ENCODE results near the gene CSGALNACT2. TPM values are rescaled to one million over a fixed set of nuclear protein-coding genes. Genes with fewer than 3 reads are reported as not detected.

Gene CSGALNACT2
- total RNA-seq, 1 donor from 2014 or later, result 24.7 TPM

DNA sequence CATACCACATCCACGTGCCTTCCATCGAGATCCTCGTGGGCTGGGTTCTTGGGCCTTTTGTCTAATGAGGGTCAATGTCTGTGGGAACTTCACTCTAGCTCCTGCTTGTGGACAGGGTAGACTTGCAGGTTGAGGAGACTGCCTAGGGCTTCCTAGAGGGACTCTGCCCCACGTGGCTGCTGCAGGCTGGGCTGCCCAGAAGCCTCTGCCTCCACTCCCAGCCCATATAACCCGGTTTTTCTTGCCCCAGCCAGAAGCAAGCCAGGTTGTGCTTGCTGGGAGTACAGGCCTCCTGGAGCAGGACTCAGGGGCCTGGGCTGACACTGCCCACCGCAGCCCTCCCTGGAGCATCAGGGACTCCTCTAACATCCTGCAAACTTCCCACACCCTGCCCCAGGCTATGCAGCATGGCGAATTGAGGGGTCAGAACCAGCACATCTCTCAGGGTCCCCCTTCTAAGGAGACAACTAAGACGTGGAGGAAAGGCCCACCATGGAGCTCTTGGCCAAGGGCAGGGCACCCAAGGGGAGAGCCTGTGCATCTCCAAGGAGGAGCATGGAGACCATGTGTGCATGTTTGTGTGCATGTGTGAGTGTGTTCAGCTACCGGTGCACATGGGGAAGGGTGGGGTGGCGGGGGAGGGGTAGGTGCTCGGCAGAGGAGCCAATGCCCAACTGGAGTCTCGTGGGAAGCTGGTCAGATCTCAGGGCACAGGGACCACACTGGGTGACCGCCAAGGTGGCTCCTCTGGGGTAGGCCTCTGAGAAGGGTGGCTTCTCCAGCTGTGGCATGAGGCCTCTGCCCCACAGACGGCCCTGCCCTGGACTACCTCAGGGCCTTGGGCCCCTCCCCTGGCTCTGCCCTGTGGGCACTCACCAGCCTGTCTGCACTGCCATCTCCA lies 66.0 kb downstream of the CSGALNACT2 start:
- H3K4me3 Mint-ChIP-seq, result no peak overlapping the region
- no peak overlapping the region for H3K27ac Mint-ChIP-seq
- DNase-seq, result no peak
- H3K4me1 Mint-ChIP-seq, result peaks cover 6% of the 10 kb centered on the region
- H3K9me3 Mint-ChIP-seq, result no peaks in the 10 kb centered on the region
- no peaks in the 10 kb centered on the region for H3K36me3 Mint-ChIP-seq (ENCODE audit: low read depth)
- no peaks in the 10 kb centered on the region for H3K27me3 Mint-ChIP-seq
- intact Hi-C loops (cut with micrococcal nuclease), result loop anchor here (2.0 kb wide), 2 partner anchors 145 to 259 kb away; no protein-coding TSS in a partner anchor

GRCh38 chr10:43204943-43205671 lies 66.9 kb downstream of the CSGALNACT2 start:
- Mint-ChIP-seq H3K9me3 (no peaks in the 10 kb centered on the region), H3K36me3 (ENCODE audit: low read depth) (no peaks in the 10 kb centered on the region), H3K4me3 (no peak overlapping the region), H3K27ac (no peak overlapping the region), H3K27me3 (no peaks in the 10 kb centered on the region), H3K4me1 (peaks cover 6% of the 10 kb centered on the region)
- DNase-seq, result peak; percentile 84
- intact Hi-C loops (cut with micrococcal nuclease), result loop anchor here (2.0 kb wide), 2 partner anchors 144 to 258 kb away; no protein-coding TSS in a partner anchor

GRCh38 chr10:43205681-43206390 lies 67.6 kb downstream of the CSGALNACT2 start:
- H3K9me3 Mint-ChIP-seq, result no peaks in the 10 kb centered on the region
- H3K27ac Mint-ChIP-seq, result no peak overlapping the region
- no peak overlapping the region for H3K4me3 Mint-ChIP-seq
- H3K4me1 Mint-ChIP-seq, result peaks cover 6% of the 10 kb centered on the region
- H3K27me3 Mint-ChIP-seq, result no peaks in the 10 kb centered on the region
- intact Hi-C loops (cut with micrococcal nuclease), result loop anchor here (2.0 kb wide), 2 partner anchors 143 to 257 kb away; no protein-coding TSS in a partner anchor
- no peaks in the 10 kb centered on the region for H3K36me3 Mint-ChIP-seq (ENCODE audit: low read depth)
- DNase-seq, result no peak

DNA sequence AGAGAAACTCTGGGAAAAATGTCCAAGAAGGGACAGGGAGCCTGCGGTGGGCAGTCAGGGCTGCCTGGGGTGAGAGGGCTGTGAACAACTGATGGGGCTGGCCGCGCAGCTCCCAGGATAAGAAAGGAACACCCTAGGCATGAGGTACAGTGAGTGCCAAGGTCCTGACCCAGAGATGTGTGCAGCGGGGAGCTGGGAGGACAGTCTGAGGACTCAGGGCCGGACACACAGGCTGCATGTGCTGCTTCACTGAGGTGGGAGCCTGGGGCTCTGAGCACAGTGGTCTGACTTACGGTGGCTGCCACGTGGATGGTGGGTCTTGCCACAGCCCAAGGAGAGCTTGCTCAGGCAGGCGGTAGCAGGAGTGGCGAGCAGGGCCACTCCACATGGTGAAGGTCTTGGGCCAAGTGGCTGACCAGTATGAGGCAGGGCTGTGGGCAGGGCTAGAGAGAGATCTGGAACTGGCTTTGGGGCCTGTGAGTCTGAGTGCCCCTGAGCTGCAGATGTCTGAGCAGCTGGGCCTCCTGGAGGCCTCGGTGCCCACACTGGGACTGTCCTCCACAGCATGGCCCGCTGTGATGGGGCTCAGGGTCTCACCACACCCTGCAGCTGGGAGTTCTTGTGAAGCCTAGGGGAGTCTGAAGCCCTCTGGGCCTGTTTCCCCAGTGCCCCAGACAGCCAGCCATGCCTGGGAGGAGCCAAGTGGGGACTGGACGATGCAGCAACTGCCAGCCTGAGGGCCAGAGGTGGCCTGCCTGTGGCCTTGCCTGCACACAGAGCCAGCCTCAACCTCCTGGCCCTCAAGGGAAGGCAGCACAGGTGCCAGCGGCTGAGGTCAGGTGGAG lies 68.4 kb downstream of the CSGALNACT2 start:
- H3K4me1 Mint-ChIP-seq, result peaks cover 6% of the 10 kb centered on the region
- no peaks in the 10 kb centered on the region for H3K27me3 Mint-ChIP-seq
- H3K4me3 Mint-ChIP-seq, result no peak overlapping the region
- H3K9me3 Mint-ChIP-seq, result no peaks in the 10 kb centered on the region
- no peaks in the 10 kb centered on the region for H3K36me3 Mint-ChIP-seq (ENCODE audit: low read depth)
- no peak overlapping the region for H3K27ac Mint-ChIP-seq
- intact Hi-C loops (cut with micrococcal nuclease), result no loop called here
- no peak for DNase-seq

- H3K27me3 Mint-ChIP-seq, result no peaks in the 10 kb centered on the region
Observed at GRCh38 chr10:43208147-43209073, 70.2 kb downstream of the CSGALNACT2 start.

DNA sequence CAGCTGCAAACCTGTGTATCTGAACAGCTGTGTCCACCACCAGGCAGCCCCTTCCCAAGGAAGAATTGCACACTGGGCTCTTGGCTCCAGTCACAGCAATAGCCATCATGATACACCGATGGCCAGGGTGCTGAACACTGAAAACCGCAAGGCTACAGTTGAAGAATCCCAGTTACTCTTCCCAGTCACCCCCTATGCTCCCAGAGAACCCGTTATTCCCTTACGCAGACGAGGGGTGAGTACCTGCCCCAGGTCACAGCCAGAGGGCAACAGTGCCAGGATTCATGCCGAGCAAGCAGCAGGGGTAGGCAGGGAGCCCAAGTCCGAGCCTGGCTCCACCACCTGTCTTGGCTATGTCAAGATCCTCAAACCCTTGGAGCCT lies 70.8 kb downstream of the CSGALNACT2 start:
- Mint-ChIP-seq H3K4me3 (no peak overlapping the region), H3K4me1 (peaks cover 2% of the 10 kb centered on the region), H3K27me3 (no peaks in the 10 kb centered on the region), H3K27ac (no peak overlapping the region), H3K9me3 (no peaks in the 10 kb centered on the region), H3K36me3 (ENCODE audit: low read depth) (no peaks in the 10 kb centered on the region)
- intact Hi-C loops (cut with micrococcal nuclease), result no loop called here
- DNase-seq, result no peak

More at GRCh38 chr10:43208147-43209073, 70.2 kb downstream of the CSGALNACT2 start:
- Mint-ChIP-seq H3K4me1 (peaks cover 2% of the 10 kb centered on the region), H3K27ac (no peak overlapping the region), H3K4me3 (no peak overlapping the region), H3K36me3 (ENCODE audit: low read depth) (no peaks in the 10 kb centered on the region), H3K9me3 (no peaks in the 10 kb centered on the region)
- DNase-seq, result no peak
- intact Hi-C loops (cut with micrococcal nuclease), result no loop called here

DNA sequence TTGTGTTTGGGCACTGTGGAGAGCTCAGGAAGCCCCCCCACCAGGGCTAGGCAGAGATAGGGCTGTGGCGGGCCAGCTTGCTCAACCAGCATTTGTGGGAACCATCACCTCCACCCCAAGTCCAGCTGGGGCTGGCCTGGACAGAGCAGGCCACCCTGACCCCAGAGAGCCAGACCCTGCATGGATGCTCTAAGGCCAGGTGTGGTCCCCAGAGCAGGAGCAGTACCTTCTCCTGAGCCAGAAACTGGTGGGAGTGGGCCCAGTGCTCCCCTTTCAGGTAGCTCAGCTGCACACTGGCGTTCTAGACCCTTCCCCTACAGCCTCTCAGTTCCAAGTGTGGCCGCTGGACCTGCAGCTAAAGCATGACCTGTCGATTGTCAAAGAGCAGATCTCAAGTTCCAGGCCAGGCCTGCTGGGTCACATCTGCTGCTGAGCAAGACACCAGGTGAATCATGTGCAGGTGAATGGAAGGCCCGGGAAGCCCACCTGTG lies 71.5 kb downstream of the CSGALNACT2 start:
- no peak for DNase-seq
- no peaks in the 10 kb centered on the region for H3K36me3 Mint-ChIP-seq (ENCODE audit: low read depth)
- no peaks in the 10 kb centered on the region for H3K27me3 Mint-ChIP-seq
- H3K4me3 Mint-ChIP-seq, result no peak overlapping the region
- H3K27ac Mint-ChIP-seq, result no peak overlapping the region
- H3K9me3 Mint-ChIP-seq, result no peaks in the 10 kb centered on the region
- intact Hi-C loops (cut with micrococcal nuclease), result no loop called here
- peaks cover 2% of the 10 kb centered on the region for H3K4me1 Mint-ChIP-seq

GRCh38 chr10:43210556-43210955 lies 72.3 kb downstream of the CSGALNACT2 start:
- H3K9me3 Mint-ChIP-seq, result no peaks in the 10 kb centered on the region
- intact Hi-C loops (cut with micrococcal nuclease), result no loop called here
- H3K27ac Mint-ChIP-seq, result no peak overlapping the region
- H3K4me3 Mint-ChIP-seq, result no peak overlapping the region
- no peaks in the 10 kb centered on the region for H3K36me3 Mint-ChIP-seq (ENCODE audit: low read depth)
- no peak for DNase-seq
- no peaks in the 10 kb centered on the region for H3K4me1 Mint-ChIP-seq
- H3K27me3 Mint-ChIP-seq, result no peaks in the 10 kb centered on the region

- intact Hi-C loops (cut with micrococcal nuclease), result no loop called here
- DNase-seq, result no peak
- H3K4me1 Mint-ChIP-seq, result no peaks in the 10 kb centered on the region
Observed at GRCh38 chr10:43211030-43211429, 72.8 kb downstream of the CSGALNACT2 start.

GRCh38 chr10:43211431-43212042 lies 73.3 kb downstream of the CSGALNACT2 start:
- no peaks in the 10 kb centered on the region for H3K4me1 Mint-ChIP-seq
- H3K27me3 Mint-ChIP-seq, result no peaks in the 10 kb centered on the region
- H3K27ac Mint-ChIP-seq, result no peak overlapping the region
- no peaks in the 10 kb centered on the region for H3K9me3 Mint-ChIP-seq
- intact Hi-C loops (cut with micrococcal nuclease), result no loop called here
- no peak overlapping the region for H3K4me3 Mint-ChIP-seq
- no peaks in the 10 kb centered on the region for H3K36me3 Mint-ChIP-seq (ENCODE audit: low read depth)
- DNase-seq, result no peak

More at GRCh38 chr10:43211030-43211429, 72.8 kb downstream of the CSGALNACT2 start:
- H3K4me3 Mint-ChIP-seq, result no peak overlapping the region
- H3K36me3 Mint-ChIP-seq (ENCODE audit: low read depth), result no peaks in the 10 kb centered on the region
- no peaks in the 10 kb centered on the region for H3K27me3 Mint-ChIP-seq
- H3K27ac Mint-ChIP-seq, result no peak overlapping the region
- no peaks in the 10 kb centered on the region for H3K9me3 Mint-ChIP-seq

DNA sequence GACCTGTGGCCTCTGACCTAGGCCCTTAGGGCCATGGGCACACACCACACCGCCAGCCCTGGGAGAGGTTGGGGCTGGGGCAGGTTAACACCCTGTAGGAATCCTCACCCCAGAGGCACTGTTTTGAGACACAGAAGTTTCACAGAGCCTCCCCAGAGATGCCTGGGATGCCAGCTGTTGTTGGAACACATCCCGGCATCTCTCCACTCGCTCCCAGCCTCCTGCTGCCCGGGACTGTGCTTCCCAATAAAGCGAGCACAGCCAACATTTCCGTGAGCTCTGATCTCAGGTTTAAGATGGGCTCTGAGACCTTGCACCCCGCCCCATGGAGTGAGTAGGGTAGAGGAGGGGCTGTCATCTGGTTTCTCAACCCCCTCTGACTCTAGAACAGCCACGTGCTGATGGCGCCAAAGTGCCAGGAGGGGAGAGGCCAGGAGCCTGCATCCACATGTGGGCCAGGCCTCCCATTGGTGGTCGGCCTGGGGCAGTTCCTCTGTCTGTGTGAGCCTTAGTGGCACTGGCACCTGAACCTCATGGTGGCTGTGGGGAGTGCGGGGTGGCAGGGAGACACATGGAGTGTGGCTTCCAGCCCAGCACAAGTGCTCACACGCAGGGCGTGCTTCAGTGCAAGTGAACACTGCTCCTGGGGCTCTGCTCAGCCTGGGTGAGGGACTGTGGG lies 73.9 kb downstream of the CSGALNACT2 start:
- no peaks in the 10 kb centered on the region for H3K27me3 Mint-ChIP-seq
- H3K4me1 Mint-ChIP-seq, result no peaks in the 10 kb centered on the region
- no peaks in the 10 kb centered on the region for H3K36me3 Mint-ChIP-seq (ENCODE audit: low read depth)
- H3K9me3 Mint-ChIP-seq, result no peaks in the 10 kb centered on the region
- H3K27ac Mint-ChIP-seq, result no peak overlapping the region
- no peak overlapping the region for H3K4me3 Mint-ChIP-seq
- intact Hi-C loops (cut with micrococcal nuclease), result no loop called here
- DNase-seq, result no peak
